MM.1S (cell line): ENCODE measurements around the gene ACTN1.

Experiments used
- DNase-seq: peaks from one replicate; pipeline ENCODE4 v3.0.0-alpha.2; 2015
- H2AFZ ChIP-seq: fragments of 300-600 bp; sonication (generic); 2 replicates; pipeline ENCODE4 v1.6.0; 2016; ENCODE audit warnings: antibody characterized with exemption, low read length
- H3F3A ChIP-seq: fragments of 300-600 bp; sonication (generic); 2 replicates; pipeline ENCODE4 v1.6.1; 2016; ENCODE audit warnings: mild to moderate bottlenecking, antibody characterized with exemption, low read length, moderate library complexity, mixed read lengths; ENCODE audit not compliant: insufficient read depth
- H3K27ac ChIP-seq: fragments of 300-600 bp; sonication (generic); 2 replicates; pipeline ENCODE4 v1.5.1; 2016; ENCODE audit warnings: mild to moderate bottlenecking, low read length
- H3K27me3 ChIP-seq: fragments of 300-600 bp; sonication (generic); replicated peaks from 2 replicates; pipeline ENCODE4 v1.6.0; 2016; ENCODE audit warnings: low read length; ENCODE audit not compliant: insufficient read depth
- H3K36me3 ChIP-seq: fragments of 300-600 bp; sonication (generic); replicated peaks from 2 replicates; pipeline ENCODE4 v1.6.1; 2016; ENCODE audit warnings: mild to moderate bottlenecking, low read length, mixed read lengths; ENCODE audit not compliant: insufficient read depth
- H3K4me1 ChIP-seq: fragments of 300-600 bp; sonication (generic); 2 replicates; pipeline ENCODE4 v1.6.1; 2016; ENCODE audit warnings: low read length, mixed read lengths
- H3K4me2 ChIP-seq: fragments of 300-600 bp; sonication (generic); 2 replicates; pipeline ENCODE4 v1.6.0; 2016; ENCODE audit warnings: low read depth, low read length
- H3K4me3 ChIP-seq: fragments of 300-600 bp; sonication (generic); 2 replicates; pipeline ENCODE4 v1.5.1; 2016; ENCODE audit warnings: low read length, mixed read lengths
- H3K79me2 ChIP-seq: fragments of 300-600 bp; sonication (generic); 2 replicates; pipeline ENCODE4 v1.6.1; 2016; ENCODE audit warnings: mixed run types, low read length, mixed read lengths
- H3K9ac ChIP-seq: fragments of 300-600 bp; sonication (generic); 2 replicates; pipeline ENCODE4 v1.6.1; 2016; ENCODE audit warnings: low read length, mixed read lengths
- H3K9me2 ChIP-seq: fragments of 300-600 bp; sonication (generic); replicated peaks from 2 replicates; pipeline ENCODE4 v1.6.1; 2016; ENCODE audit warnings: mild to moderate bottlenecking, low read length, mixed read lengths; ENCODE audit not compliant: insufficient read depth
- H3K9me3 ChIP-seq: fragments of 300-600 bp; sonication (generic); replicated peaks from 2 replicates; pipeline ENCODE4 v1.6.1; 2016; ENCODE audit warnings: mild to moderate bottlenecking, low read length, mixed read lengths; ENCODE audit not compliant: insufficient read depth
- H4K20me1 ChIP-seq: fragments of 300-600 bp; sonication (generic); 2 replicates; pipeline ENCODE4 v1.6.1; 2016; ENCODE audit warnings: mild to moderate bottlenecking, low read length, moderate library complexity, mixed read lengths; ENCODE audit not compliant: insufficient read depth
- EZH2 ChIP-seq: fragments of 300-600 bp; sonication (generic); optimal IDR thresholded peaks from 2 replicates; pipeline ENCODE3; 2017; ENCODE audit warnings: low read depth, mild to moderate bottlenecking, antibody characterized with exemption, low read length, mixed read lengths
- EZH2phosphoT487 ChIP-seq: fragments of 300-600 bp; sonication (generic); IDR thresholded peaks from 2 replicates; pipeline ENCODE4 v1.6.1; 2018; ENCODE audit warnings: antibody characterized with exemption, low read length
- TF ChIP-seq, protein P1 (sequence below): fragments of 300-600 bp; sonication (generic); IDR thresholded peaks from 2 replicates; pipeline ENCODE4 v1.5.1; 2016; ENCODE audit warnings: antibody characterized with exemption, low read length, mixed read lengths

Gene ACTN1

DNA sequence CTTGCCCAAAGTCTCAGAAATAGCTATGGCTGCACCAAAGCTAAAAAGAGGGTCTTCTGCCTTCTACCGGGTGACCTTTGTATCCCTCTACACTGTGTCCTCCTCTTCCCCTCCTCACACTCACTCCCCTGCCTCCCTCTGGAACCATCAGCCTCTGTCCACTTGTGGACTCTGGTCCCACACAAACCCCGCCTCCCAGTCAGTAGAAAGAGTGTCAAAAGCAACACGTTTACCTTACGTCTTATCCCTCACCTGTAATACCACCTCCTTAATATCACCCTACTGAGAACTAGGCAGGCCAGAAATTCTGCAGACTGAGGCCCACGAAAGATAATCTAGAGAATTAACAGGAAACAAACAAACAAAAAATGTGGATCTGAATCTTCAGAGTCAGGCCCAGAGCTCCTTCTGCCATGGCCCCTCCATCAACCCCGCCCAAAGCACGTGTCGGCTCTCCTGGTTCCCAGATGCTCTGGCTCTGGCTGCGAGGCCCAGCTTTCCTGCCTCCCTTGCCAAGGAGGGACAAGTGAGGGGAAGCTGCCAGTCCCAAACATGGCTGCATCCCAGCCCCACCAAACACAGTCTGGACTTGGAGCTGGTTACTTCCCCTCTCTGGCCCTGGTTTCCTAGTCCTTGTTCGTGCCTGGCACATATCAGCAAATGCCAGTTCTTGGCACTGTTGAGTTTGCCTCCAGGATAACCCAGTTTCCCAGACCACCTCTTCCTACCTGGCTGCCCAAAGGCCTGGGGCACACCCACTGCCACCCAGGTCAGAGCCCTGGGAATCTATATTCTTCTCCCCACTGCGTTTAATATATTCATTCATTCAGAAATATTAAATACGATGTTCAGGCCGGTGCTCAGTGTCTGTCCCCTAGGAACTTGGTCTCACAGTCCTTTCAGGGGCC is 2.7 kb downstream of the ACTN1 start:
- H4K20me1 ChIP-seq = no peaks in the 10 kb centered on the region
- H3K4me3 ChIP-seq = no peak overlapping the region
- TF ChIP-seq, protein P1, sequence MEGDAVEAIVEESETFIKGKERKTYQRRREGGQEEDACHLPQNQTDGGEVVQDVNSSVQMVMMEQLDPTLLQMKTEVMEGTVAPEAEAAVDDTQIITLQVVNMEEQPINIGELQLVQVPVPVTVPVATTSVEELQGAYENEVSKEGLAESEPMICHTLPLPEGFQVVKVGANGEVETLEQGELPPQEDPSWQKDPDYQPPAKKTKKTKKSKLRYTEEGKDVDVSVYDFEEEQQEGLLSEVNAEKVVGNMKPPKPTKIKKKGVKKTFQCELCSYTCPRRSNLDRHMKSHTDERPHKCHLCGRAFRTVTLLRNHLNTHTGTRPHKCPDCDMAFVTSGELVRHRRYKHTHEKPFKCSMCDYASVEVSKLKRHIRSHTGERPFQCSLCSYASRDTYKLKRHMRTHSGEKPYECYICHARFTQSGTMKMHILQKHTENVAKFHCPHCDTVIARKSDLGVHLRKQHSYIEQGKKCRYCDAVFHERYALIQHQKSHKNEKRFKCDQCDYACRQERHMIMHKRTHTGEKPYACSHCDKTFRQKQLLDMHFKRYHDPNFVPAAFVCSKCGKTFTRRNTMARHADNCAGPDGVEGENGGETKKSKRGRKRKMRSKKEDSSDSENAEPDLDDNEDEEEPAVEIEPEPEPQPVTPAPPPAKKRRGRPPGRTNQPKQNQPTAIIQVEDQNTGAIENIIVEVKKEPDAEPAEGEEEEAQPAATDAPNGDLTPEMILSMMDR = no peak
- TF ChIP-seq EZH2phosphoT487 (no peak), EZH2 (no peak)
- H3K36me3 ChIP-seq = no peaks in the 10 kb centered on the region
- H3K4me1 ChIP-seq = no peaks in the 10 kb centered on the region
- no peaks in the 10 kb centered on the region for H3K9me2 ChIP-seq
- no peaks in the 10 kb centered on the region for H3K79me2 ChIP-seq
- H3F3A ChIP-seq = no peaks in the 10 kb centered on the region
- no peaks in the 10 kb centered on the region for H3K27me3 ChIP-seq
- no peak for DNase-seq
- no peak overlapping the region for H3K9ac ChIP-seq
- no peaks in the 10 kb centered on the region for H3K9me3 ChIP-seq
- H3K4me2 ChIP-seq = no peak overlapping the region
- no peak overlapping the region for H2AFZ ChIP-seq
- H3K27ac ChIP-seq = no peak overlapping the region

DNA sequence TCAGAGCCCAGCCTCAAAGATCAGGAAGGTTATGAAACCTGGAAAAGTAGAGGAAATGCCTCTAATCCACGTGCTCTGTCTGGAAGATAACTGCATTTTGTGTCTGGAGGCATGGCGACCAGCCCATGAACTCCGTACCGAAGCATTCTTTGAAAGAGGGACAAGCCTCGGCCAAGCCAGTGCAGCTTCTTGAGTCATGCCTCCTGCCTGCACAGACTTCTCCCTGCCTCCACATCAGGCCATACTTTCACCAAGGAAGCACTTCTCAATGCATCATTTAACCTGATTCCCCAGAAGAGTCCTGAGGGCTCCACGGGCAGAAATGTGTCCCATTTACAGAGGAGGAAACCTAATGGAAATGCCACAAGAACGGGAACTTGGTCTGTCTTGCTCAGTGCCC is 3.4 kb downstream of the ACTN1 start:
- H3K79me2 ChIP-seq = no peaks in the 10 kb centered on the region

DNA sequence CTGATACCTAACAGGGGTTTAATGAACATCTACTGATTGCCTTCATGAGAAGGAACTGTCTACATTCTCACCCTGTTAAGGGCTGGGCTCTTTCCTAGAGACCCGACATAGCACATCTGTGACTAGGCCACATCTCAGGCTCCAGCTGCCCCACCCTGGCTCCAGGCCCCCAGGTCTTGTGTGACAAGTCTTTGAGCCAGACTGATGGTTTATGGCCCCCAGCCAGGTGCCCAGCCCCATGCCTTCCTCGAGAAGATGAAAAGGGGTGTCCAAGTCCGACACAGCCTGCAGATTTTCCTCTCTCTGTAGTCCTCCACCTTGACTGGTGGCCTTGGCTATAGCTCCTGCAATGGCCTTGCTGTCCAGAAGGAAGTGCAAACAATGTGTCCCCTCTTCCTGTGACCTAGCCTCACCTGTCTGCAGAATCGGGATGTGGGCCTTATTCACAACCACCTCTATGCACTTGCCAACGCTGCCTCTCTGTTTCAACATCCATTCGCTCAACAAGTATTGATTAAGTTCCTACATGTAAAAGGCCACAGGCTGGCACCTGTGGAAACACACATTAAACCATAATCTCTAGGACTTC is 4.2 kb downstream of the ACTN1 start:
- Histone ChIP-seq H3K36me3 (no peaks in the 10 kb centered on the region), H3F3A (0 out of 2 replicates have a peak, but pooled peaks cover 2% of the 10 kb centered on the region), H4K20me1 (no peaks in the 10 kb centered on the region), H3K9me3 (no peaks in the 10 kb centered on the region), H3K9me2 (no peaks in the 10 kb centered on the region), H3K4me2 (no peak overlapping the region), H3K9ac (no peak overlapping the region), H3K4me1 (peaks cover 12% of the 10 kb centered on the region; the same call in 1 of the 2 replicates), H3K27me3 (no peaks in the 10 kb centered on the region), H3K79me2 (no peaks in the 10 kb centered on the region), H3K27ac (no peak overlapping the region), H2AFZ (no peak overlapping the region), H3K4me3 (no peak overlapping the region)
- DNase-seq = no peak
- no peak for TF ChIP-seq EZH2
- TF ChIP-seq, protein P1 = no peak
- no peak for TF ChIP-seq EZH2phosphoT487

More for the DNA sequence above, 3.4 kb downstream of the ACTN1 start:
- H3K36me3 ChIP-seq = no peaks in the 10 kb centered on the region
- DNase-seq = no peak
- H4K20me1 ChIP-seq = no peaks in the 10 kb centered on the region
- no peaks in the 10 kb centered on the region for H3F3A ChIP-seq
- no peak overlapping the region for H3K9ac ChIP-seq
- H3K27ac ChIP-seq = no peak overlapping the region
- H3K4me2 ChIP-seq = no peak overlapping the region
- no peak overlapping the region for H3K4me3 ChIP-seq
- H3K9me3 ChIP-seq = no peaks in the 10 kb centered on the region
- H3K9me2 ChIP-seq = no peaks in the 10 kb centered on the region
- H3K4me1 ChIP-seq = 0 out of 2 replicates have a peak, but pooled peaks cover 4% of the 10 kb centered on the region
- TF ChIP-seq, protein P1 = no peak
- TF ChIP-seq EZH2 = no peak
- no peak for TF ChIP-seq EZH2phosphoT487
- H2AFZ ChIP-seq = no peak overlapping the region
- no peaks in the 10 kb centered on the region for H3K27me3 ChIP-seq
